HL-60 (cell line): Measurements from ENCODE around the gene GAL3ST2.

Source experiments
- CTCF ChIP-seq: IDR thresholded peaks from one replicate; pipeline ENCODE4 v1.5.1; 2011; ENCODE audit warnings: low read length, control low read depth, inconsistent platforms; ENCODE audit not compliant: insufficient read depth
- GABPA ChIP-seq: IDR thresholded peaks from 2 replicates; pipeline ENCODE4 v1.6.1; 2012; ENCODE audit warnings: low read depth
- POLR2AphosphoS5 ChIP-seq: IDR thresholded peaks from 2 replicates; pipeline ENCODE4 v1.6.1; 2012; ENCODE audit warnings: low read depth
- REST ChIP-seq: IDR thresholded peaks from 2 replicates; pipeline ENCODE4 v1.6.1; 2012; ENCODE audit warnings: low read depth; ENCODE audit not compliant: insufficient replicate concordance
- SPI1 ChIP-seq: IDR thresholded peaks from 2 replicates; pipeline ENCODE4 v1.6.1; 2012; ENCODE audit warnings: low read depth, mild to moderate bottlenecking, borderline replicate concordance

- TF ChIP-seq CTCF (no peak), POLR2AphosphoS5 (no peak), GABPA (no peak), SPI1 (no peak), REST (no peak)
Measured at GRCh38 chr2:241814393-241814642, 37.7 kb downstream of the GAL3ST2 start.
